ENCODE results near the gene SEMA3B. TPM values are rescaled to one million over a fixed set of nuclear protein-coding genes. Genes with fewer than 3 reads are reported as not detected.
A peak's percentile ranks its signal among the peaks of the same experiment; 100 is the strongest.

Gene SEMA3B
- total and polyA plus RNA-seq, 2 donors from 2014 or later = 96.1 to 99.9 TPM

GRCh38 chr3:50319894-50320625 lies 51.1 kb downstream of the SEMA3B start:
- FAIRE-seq (no peak), DNase-seq (peak in 2 of 5 donors; percentile 64 to 80)
- no peak for TF ChIP-seq CTCF (IDR thresholded peaks at IDR 0.05; ENCODE audit: borderline replicate concordance, extremely low read depth, insufficient read depth)
- H3K27ac ChIP-seq (ENCODE audit: low read depth in 2 of 2, low read length in 2 of 2) = peak overlapping the region in 1 of 2 donors; percentile 99
- intact Hi-C loops (cut with DNase I) = no loop called here
- peaks cover 3 to 52% (median 30%) of the 10 kb centered on the region in 3 donors for H3K4me1 ChIP-seq (ENCODE audit: control insufficient read depth in 2 of 3, insufficient read depth in 2 of 3, low read depth in 1 of 3, low read length in 3 of 3)
- no peaks in the 10 kb centered on the region for H3K9me3 ChIP-seq (ENCODE audit: control insufficient read depth in 2 of 3, insufficient read depth in 1 of 3, low read length in 3 of 3)
- H3K27me3 ChIP-seq (ENCODE audit: control insufficient read depth, insufficient read depth, low read length) = no peaks in the 10 kb centered on the region
- peaks cover 6 to 21% (median 14%) of the 10 kb centered on the region in 3 donors for H3K36me3 ChIP-seq (ENCODE audit: control insufficient read depth in 2 of 3, insufficient read depth in 3 of 3, low read length in 3 of 3)
- H3K4me3 ChIP-seq (ENCODE audit: low read length in 3 of 3) = peak overlapping the region; percentile 79 to 98 (median 97)
- H3K9ac ChIP-seq (ENCODE audit: low read length in 3 of 3) = peak overlapping the region; percentile 77 to 99 (median 77)

- no peaks in the 10 kb centered on the region for H3K9me3 ChIP-seq (ENCODE audit: control insufficient read depth in 2 of 3, insufficient read depth in 1 of 3, low read length in 3 of 3)
- peak; percentile 88 to 96 (median 93) for DNase-seq
- H3K27me3 ChIP-seq (ENCODE audit: control insufficient read depth, insufficient read depth, low read length) = no peaks in the 10 kb centered on the region
- intact Hi-C loops (cut with DNase I) = no loop called here
- H3K4me1 ChIP-seq (ENCODE audit: control insufficient read depth in 2 of 3, insufficient read depth in 2 of 3, low read depth in 1 of 3, low read length in 3 of 3) = peaks cover 3 to 52% (median 30%) of the 10 kb centered on the region in 3 donors
- H3K4me3 ChIP-seq (ENCODE audit: low read length in 3 of 3) = peak overlapping the region; percentile 79 to 98 (median 97)
- no peak for FAIRE-seq
- peak overlapping the region; percentile 97 to 99 for H3K27ac ChIP-seq (ENCODE audit: low read depth in 2 of 2, low read length in 2 of 2)
- H3K36me3 ChIP-seq (ENCODE audit: control insufficient read depth in 2 of 3, insufficient read depth in 3 of 3, low read length in 3 of 3) = peaks cover 6 to 26% (median 17%) of the 10 kb centered on the region in 3 donors
- peak overlapping the region; percentile 77 to 99 (median 77) for H3K9ac ChIP-seq (ENCODE audit: low read length in 3 of 3)
- no peak for TF ChIP-seq CTCF (IDR thresholded peaks at IDR 0.05; ENCODE audit: borderline replicate concordance, extremely low read depth, insufficient read depth)
Measured at GRCh38 chr3:50320853-50321335, 51.9 kb downstream of the SEMA3B start.

GRCh38 chr3:50321336-50322114 lies 52.6 kb downstream of the SEMA3B start:
- no peaks in the 10 kb centered on the region for H3K27me3 ChIP-seq (ENCODE audit: control insufficient read depth, insufficient read depth, low read length)
- no peaks in the 10 kb centered on the region for H3K9me3 ChIP-seq (ENCODE audit: control insufficient read depth in 2 of 3, insufficient read depth in 1 of 3, low read length in 3 of 3)
- H3K4me3 ChIP-seq (ENCODE audit: low read length in 3 of 3) = peak overlapping the region; percentile 71 to 98 (median 78)
- peak overlapping the region; percentile 97 to 99 for H3K27ac ChIP-seq (ENCODE audit: low read depth in 2 of 2, low read length in 2 of 2)
- H3K9ac ChIP-seq (ENCODE audit: low read length in 3 of 3) = peak overlapping the region; percentile 51 to 99 (median 81)
- intact Hi-C loops (cut with DNase I) = no loop called here
- peaks cover 6 to 29% (median 17%) of the 10 kb centered on the region in 3 donors for H3K36me3 ChIP-seq (ENCODE audit: control insufficient read depth in 2 of 3, insufficient read depth in 3 of 3, low read length in 3 of 3)
- FAIRE-seq = no peak
- no peak for TF ChIP-seq CTCF (IDR thresholded peaks at IDR 0.05; ENCODE audit: borderline replicate concordance, extremely low read depth, insufficient read depth)
- peaks cover 3 to 52% (median 30%) of the 10 kb centered on the region in 3 donors for H3K4me1 ChIP-seq (ENCODE audit: control insufficient read depth in 2 of 3, insufficient read depth in 2 of 3, low read depth in 1 of 3, low read length in 3 of 3)
- peak; percentile 94 to 97 (median 96) for DNase-seq
